Effector CD4-positive, alpha-beta T cell (primary cell): Measurements from ENCODE around the gene PRMT5.
"Not testable (repeated sequence)": the region's sequence is repeated elsewhere in the genome, so short reads cannot be mapped to it uniquely, and the experiment has no call there.

ENCODE experiments used
- DNase-seq: peaks from one replicate; pipeline ENCODE4 v3.0.0-alpha.2; 2020
- total RNA-seq: gene quantifications from one replicate; lab custom pipeline; 2026; lab: John Stamatoyannopoulos, UW

PRMT5 gene
- 25.9 reads per million, percentile 53 among the genes with 10 or more reads in this experiment for total RNA-seq

DNA sequence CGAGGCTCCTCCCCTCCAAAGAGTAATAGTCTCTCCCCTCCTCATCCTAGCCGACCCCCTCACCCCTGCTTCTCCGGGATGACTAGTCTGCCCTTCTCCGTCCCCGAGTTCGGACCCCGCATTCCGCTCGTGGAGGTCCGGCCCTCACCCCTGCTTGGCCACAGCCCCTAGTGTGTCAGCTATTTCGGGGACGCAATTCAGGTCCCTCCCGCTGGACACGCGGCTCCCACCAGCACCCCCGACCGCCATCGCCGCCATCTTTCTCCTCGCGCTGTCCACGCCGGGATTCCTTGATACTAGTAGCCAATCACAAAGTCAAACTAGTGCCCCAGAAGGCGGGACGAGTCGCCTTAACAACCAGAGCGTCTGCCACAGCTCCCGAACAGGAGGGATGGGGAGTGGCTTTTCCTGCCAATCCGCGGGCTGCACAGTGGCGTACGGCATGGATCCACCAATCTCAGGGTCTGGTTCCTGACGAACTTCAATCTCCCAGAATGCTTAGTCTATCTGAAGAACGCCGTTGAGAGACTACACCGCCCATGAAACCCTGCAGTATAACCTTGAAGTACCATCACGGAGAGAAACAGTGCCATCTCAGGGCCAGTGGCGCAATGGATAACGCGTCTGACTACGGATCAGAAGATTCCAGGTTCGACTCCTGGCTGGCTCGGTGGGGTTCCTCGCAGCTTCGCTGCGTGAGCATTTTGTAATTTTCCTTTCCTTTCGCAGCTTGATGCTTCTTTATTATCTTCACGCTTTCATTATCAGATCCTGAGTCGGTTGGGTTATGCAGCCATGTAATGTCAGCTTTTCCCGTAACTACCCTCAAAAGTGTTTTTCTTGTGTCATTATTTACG lies at the start of gene PRMT5:
PRMT5 (minus strand) TSS at position 273 of the 857 bp plus-strand sequence; CDS start at position 258, 15 bp downstream.
- DNase-seq, result peak; percentile 98

DNA sequence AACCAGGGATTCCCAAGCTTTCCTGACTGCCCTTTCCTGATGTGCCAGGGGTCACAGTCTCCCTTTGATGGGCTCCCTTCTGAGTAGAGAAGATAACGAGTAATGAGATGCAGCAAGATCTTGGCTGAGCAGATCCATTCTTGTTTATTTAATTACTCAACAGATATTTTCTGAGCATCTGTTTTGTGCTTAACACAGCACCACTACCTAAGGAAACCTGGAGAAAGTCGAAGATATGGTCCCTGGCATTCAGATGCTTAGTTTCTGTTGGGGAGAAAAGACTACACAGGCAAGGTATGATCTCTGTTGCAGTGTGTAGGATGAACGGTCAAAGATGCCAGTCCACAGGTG lies 49.3 kb upstream of the PRMT5 start:
- no peak for DNase-seq

DNA sequence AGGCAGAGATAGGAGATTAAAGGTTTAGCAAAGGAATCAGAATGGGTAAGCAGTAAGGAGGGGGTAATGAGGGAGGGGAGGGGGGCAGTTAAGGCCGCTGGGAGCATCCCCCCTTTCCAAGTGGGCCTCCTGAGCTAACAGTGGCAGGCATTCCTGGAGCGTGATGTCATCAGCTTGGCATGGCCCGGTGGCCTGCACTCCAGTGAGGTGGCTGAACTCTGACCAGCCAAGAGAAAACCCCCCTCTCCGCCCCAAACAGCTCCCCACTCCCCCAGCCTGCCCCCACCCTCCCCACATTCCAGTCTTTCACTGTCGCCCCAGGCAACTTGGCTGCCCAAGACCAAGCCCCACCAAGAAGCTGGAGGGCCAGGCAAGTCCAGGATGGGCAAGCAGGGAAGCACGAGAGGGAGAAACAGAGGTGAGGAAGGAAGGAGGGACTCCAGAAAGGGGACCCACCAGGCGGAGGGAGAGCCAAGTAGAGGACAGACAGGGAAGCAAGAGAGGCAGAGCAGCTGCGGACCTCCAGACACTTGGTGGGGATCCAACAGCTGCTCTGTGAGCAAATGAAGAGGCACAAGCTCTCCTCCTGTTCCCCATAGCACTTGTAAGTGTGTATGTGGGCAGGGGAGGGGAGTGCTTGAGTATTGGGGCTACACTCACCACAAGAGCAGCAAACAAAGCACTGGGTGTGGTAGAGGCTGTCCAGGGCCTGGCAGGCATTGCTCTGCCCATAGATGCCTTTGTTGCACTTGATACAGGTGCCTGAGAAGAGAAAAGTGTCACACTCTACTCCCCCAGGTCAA lies 48.7 kb upstream of the PRMT5 start:
- no peak for DNase-seq

DNA sequence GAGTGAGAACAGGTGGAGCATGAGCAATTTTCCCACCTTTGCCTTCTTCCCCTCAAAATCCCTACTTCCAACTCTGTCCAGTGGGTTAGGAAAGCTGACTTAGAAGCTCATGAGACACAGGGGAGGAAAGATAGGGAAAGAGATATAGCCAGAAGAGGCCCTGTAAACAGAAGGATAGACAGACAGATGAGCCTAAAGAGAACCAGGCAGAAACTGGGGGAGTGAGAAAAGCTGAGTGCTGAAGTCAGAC lies 48.2 kb upstream of the PRMT5 start:
- DNase-seq, result no peak

DNA sequence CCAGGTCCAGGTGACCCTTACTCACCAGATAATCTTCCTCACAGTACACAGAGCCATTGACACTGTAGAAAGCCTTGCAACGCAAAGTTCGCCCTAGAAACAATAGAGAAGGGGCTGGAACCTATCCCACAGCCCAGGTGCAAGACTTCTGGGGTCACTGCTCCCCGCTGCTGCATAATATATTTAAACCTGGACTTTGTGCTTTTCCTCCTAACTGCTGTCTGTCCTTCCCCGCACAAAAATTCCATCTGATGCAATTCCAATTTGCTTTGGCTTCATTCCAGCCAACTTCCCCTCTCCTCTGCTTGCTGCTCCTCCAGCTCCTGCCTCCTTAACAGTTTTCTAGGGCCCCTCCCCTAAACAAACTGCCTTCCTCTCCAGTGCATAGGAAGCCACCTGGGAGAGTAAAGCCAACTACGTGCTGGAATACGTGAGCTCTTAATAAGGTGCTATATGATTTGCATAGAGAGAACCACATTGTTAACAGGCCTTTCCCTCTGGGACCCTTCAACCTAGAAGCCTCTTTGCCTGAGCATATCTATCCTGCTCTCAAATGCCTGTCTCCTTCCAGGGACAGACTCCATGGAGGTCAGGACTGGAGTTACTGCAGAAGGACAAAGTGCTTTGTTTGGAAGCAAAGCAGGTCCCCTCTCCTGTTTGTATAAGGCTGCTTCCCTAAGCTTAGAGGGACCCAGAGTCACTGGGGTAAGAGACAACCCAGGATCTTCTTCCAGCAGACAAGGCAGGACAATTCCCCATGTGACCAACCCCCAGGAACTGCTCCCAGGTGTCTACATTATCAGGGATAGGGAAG lies 47.7 kb upstream of the PRMT5 start:
- DNase-seq, result no peak

DNA sequence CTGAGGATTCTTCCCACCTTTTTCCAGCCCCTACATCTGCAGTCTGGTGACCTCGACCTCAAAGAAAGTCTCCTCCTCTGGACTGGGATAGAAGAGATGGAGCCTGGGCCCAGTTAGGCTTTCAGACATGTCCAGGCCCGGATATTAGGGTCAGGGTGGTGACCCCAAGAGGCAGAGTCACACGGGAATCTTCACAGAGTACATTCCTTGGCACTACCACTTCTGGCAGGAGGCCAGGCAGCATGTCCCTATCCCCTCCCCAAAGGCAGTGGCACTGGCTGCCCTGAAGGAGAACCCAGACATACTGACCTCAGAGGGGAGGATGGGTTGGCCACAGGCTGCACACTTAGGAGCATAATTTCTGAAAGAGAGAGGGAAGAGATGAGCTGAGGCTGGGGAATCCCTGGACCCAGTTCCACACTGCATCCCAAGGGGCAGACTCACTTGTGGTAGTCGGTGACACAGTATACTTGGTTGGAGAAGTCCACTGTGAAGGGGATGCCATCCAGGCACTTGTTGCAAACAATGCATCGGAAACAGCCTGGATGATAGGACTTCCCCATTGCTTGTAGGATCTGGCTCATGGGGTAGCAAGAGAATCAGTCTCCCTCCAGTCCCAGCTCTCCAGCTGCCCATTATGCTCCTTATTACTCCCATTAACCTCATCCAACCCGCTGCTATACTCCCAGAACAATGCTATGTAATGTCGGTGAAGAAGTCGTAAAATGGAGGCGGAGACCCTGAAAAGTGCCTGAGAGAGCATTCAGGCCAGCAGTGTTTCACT lies 45.5 kb upstream of the PRMT5 start:
- DNase-seq, result no peak

DNA sequence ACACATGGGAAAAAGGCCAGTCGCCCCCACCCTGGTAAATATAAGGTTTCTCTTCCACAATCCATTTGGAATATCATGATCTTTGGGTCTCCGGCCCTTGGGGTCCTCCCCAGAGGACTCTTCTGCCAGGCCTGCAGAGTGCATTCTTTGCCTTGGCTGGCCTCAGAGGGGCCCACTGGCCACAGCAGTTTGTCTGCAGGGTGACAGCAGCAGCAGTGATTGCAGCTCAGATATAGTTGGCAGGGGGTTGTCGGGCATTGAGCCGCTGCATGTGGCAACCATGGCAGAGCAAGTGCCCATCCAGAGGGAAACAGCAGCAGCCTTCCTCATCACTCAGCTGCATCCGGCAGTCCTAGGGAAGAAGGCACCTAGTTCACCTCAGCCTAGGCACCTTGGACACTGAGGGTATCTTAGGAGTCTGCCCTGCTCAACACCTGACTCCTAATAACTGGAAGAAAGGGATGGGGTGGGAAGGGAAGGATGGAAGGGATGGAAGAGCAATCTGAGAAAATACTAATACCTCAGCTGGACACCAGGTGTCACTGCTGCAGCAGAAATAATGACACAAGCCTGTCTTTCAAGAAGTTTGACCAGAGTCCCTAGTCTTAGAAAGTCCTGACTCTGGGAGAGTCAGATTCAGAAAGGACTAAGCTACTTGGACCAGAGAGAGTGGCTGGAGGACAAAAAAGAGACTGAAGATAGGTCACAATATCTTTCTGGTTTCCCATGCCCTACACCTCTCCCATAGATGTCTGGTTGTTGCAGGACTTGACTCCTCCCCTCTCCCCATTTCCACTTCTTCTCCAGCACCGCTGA lies 44.2 kb upstream of the PRMT5 start:
- DNase-seq, result no peak

DNA sequence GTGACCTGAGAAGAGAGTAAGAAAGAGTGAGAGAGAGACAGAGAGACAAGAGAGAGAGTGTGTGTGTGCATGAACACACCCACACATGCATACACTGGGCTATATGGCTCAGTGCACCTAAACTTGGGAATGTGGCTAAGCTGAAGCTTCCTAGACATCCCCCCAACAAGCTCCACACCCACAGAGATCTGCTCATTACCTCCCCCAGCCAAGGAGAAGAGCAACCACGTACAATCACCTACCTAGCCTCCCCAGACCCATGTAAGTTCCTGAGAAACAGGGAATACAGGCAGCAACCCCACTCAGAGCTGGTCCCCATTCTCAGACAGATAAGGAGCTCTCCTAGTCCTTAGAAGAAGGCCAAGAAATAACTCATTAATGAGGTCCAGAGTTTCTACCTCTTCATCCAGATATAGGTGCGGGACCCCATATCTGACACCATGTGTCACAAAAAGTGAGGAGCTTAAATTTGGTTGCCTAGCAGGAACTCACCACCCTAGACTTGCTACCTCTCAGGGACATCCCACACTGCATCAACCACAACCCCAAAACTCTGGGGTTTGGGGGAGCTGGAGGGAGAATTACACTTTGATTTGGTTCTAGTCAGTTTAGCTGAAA lies 43.2 kb upstream of the PRMT5 start:
- no peak for DNase-seq

DNA sequence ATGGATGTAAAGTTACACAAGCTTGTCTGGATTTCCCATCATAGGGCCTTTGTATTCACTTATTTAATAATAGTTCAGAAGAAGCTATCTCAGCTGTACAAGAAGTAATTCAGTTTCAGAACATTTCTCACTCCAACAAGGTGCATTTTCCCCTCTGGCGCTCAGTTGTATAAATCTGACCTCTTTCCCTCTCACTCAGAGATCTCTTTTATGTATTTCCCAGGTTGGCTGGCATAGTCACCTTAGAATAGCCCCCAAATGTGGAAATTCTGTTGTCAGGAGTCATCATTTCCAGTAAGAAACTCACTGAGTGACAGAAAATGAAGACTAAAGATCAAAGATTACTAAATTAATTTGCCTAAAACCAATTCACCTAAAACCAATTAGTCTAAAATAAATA lies 42.0 kb upstream of the PRMT5 start:
- no peak for DNase-seq

DNA sequence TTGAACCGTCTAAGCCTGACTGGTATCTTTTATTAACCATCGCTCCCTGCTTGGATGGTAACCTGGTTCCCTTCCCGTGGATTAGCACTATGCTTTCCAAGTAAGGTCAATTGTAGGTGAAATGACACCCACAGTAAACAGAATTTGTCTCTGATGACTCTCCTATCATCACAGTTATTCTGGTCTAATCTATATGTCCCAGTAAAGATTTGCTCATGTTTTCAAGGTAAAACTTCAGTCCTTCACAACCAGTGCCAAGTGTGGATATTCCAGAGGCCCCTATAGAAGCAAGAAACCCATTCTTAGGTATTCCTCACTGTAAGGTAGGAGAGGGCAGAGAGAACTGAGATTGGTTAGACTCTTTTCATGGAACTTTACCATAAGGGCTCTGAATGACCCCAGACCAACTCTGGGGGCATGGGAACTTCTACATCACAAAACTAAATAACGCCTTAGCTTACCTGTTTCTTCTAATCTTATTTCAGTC lies 37.6 kb upstream of the PRMT5 start:
- DNase-seq, result no peak

DNA sequence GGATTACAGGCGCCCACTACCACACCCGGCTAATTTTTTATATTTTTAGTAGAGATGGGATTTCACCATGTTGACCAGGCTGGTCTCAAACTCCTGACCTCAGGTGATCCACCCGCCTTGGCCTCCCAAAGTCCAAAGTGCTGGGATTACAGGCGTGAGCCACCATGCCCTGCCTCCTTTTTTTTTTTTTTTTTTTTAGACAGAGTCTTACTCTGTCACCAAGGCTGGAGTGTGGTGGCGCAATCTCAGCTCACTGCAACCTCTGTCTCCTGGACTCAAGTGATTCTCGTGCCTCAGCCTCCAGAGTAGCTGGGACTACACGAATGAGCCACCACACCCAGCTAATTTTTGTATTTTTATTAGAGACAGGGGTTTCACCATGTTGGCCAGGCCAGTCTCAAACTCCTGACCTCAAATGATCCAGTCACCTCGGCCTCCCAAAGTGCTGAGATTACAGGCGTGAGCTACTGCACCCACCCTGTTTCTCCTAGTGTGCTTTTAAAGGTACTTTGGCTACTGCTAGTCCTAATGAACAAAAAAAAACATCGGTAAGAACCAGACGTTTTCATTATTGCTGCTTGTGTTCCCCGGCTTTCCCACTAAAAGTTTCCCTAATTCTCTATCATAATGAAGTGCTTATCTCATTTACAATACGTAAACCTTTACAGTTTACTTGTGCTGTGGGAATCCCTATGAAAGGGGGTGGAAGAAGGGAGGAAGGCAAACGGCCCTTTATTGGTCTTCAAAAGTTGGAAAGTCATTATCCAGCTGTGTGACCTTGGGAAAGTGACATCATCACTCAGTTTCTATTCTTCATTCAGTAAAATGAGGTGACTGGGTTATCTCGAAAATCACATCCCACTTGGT lies 37.0 kb upstream of the PRMT5 start:
- not testable (repeated sequence) for DNase-seq

DNA sequence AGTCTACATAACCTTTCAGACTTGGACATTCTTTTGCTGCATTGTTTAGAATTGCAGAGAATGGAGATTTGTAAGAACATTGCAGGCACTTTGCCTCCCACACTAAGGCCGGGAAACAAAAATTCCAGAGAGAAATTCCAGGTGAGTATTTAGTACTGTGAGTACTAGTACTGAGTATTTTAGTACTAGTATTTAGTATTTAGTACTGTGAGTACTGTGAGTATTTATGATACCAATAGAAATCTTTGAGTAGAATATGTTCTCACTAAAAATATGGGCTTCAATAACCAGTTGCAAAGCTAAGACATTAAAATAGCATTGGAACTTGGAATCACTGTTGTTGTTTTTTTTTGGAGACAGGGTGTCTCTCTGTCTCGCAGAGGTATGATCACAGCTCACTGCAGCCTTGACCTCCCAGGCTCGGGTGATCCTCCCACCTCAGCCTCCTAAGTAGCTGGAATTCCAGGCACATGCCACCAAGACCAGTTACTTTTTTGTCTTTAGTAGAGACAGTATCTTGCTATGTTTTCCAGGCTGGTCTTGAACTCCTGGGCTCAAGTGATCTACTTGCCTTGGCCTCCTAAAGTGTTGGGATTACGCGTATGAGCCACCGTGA lies 33.0 kb upstream of the PRMT5 start:
- DNase-seq, result no peak

DNA sequence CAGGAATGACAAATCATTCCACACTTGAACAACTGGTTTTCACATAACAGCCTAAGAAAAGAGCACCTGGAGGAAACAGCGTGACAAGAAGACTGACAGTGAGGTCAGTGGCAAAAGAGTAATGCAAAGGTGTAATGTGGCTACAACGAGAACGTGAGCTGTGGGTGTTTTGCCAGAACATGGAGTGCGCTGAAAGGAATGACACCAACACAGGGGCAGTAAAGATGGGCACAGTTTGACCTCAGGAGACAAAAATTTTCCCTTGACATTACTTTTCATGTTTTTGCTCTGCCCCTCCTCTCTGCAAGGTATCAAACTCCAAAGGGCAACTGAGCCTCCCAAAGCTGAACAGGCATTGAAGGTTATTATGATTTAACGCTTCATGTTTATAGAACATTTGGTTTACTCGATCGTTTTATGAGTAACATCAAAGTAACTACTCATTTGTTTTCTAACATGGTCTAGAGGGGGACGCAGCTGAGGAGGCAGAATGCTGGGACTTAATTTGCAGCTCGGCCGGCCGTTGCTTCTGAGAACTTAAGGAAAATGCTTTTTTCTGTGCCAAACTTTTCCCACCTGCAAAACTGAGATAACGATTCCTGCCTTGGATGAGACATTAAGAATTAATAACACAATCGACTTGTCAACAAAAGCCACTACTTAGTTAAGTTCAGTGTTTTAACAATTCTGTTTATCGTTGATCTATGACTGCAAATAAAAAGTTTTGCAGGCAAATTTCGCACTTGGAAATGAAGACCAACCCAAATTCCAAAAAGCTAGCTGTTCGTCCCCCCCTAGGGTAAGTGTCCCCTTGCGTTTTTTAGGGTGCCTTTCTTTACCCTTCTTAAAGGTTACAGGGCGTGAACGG lies 26.8 kb upstream of the PRMT5 start:
- no peak for DNase-seq

DNA sequence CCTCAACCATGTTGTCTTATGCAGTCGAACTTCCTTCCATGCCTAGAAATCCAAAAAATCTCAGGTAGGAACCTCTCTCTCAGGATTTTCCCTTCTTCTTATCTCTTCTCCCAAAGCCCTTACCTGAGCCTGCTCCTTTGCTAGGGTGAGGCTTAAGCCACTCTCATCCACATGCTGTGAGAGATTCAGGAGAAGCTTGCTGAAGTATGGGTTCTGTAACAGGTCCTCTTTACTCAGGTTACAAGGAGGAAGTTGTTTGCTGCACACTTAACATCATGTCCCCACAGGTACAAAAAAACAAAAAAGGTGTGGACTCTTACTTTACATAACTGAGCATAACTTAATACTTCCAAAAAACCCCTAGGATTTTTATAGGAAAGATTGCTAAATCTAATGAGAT lies 23.2 kb upstream of the PRMT5 start:
- no peak for DNase-seq

DNA sequence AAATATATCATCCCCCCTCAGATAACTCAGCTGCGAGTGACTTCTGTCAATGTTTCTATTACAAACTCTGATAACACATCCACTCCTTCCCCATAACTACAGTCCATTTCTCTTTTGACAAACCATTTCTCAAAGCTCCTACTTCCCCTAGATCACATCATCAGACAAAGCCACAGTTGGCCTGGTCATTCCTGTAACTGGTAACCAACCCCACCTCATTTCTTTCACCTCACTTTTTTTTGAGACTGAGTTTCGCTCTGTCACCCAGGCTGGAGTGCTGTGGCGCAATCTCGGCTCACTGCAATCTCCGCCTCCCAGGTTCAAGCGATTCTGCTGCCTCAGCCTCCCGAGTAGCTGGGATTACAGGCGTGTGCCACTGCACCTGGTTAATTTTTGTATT lies 22.6 kb upstream of the PRMT5 start:
- DNase-seq, result not testable (repeated sequence)

DNA sequence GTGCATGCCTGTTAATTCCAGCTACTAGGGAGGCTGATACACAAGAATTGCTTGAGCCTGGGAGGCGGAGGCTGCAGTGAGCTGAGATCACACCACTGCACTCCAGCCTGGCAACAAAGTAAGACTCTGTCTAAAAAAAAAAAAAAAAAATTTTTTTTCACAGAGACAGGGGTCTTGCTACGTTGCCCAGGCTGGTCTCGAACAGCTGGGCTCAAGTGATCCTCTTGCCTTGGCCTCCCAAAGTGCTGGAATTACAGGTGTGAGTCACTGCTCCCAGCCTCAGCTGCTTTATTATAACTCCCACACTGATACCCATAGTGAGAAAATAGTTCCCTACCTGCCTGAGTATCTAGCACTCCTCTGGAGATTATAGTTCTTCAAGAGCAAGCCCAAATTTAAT lies 16.5 kb upstream of the PRMT5 start:
- no peak for DNase-seq

DNA sequence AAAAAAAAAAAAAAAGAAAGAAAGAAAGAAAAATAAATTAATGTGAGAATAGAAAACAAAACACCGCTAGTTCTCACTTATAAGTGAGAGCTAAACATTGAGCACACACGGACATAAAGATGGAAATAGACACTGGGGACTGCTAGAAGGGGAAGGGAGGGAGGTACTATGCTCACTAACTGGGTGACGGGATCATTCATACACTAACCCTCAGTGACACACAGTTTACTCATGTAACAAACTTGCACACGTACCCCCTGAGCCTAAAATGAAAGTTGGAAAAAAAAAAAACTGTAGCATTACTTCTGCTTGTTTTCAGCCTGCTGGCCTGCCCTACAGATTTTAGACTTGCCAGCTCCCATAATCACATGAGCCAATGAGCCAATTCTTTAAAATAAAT lies 10.5 kb upstream of the PRMT5 start:
- no peak for DNase-seq

DNA sequence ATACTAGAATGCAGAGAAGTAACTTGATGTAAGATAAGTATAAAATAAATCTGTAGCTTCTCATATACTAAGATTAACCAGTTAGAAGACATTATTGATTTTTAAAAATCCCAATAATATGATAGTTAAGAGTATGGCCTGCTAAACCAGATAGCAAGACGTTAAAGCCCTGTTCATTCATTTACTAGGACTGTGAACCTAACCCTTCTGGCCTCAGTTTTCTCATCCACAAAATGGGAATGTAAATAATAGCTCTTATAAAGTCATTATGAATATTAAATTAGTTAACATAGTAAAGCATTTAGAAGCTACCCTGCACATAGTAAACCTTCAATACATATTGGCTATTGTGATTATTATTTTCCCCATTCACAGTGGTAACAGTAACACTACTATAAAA lies 6.0 kb upstream of the PRMT5 start:
- no peak for DNase-seq

DNA sequence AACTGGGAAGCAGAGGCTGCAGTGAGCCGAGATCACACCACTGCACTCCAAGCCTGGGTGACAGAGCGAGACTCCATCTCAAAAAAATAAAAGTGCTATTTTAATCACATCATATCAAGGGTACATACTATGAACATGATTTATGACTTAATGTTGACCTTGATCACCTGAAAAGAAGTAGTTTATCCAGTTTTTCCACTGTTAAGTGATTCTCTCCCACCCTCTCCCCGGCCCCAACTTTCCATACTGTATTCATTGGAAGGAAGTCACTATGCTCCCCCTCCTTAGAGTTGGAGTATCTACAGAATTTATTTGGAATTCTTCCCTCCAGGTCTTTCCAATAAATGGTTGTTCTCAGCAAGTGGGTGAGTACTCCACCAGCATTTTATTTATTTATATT lies 3.0 kb upstream of the PRMT5 start:
- DNase-seq, result no peak
